GM10847 (cell line): Measurements from ENCODE around the gene MDM1.

Experiments used
- POLR2A ChIP-seq: IDR thresholded peaks from 2 replicates; pipeline ENCODE4 v1.6.1; 2011; ENCODE audit not compliant: insufficient read length; ENCODE audit errors: extremely low read depth

Gene MDM1

DNA sequence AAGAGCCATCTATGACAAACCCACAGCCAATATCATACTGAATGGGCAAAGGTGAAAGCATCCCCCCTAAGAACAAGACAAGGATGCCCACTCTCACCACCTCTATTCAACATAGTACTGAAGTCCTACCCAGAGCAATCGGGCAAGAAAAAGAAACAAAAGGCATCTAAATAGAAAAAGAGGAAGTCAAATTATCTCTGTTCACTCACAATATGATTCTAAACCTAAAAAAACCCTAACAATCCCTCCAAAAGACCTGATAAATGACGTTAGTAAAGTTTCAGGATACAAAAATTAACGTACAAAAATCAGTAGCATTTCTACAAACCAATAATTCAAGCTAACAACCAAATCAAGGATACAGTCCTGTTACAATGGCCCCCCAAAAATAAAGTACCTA is 26.9 kb downstream of the MDM1 start:
- TF ChIP-seq POLR2A = no peak

DNA sequence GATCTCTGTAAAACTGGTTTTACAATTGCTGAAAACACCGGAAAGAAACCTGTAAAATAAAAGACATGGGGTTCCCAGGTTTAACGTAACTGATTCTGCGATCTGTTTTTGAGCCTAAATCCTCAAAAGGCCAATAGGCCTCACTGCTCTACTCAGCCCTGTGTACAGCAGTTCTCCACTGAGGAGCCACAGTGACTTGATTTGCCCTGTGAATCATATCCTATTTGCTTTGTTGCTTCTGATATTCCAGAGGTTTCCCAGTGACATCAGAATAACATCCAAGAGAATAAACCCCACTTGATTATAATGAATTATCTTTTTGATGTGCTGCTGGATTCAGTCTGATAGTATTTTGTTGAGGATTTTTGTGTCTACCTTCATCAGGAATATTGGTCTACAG is 27.5 kb downstream of the MDM1 start:
- no peak for TF ChIP-seq POLR2A

DNA sequence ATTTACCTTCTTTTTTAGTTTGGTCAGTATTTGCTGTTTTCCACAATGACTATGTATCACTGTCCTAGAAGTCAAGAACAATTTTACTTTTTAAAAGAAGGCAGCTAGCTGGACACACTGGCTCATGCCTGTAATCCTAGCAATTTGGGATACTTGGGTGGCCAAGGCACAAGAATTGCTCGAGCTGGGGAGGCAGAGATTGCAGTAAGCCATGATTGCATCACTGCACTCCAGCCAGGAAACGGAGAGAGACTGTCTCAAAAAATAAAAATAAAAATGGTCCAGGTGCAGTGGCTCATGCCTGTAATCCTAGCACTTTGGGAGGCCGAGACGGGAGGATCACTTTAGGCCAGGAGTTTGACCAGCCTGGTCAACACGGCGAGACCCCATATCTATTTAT is 28.3 kb downstream of the MDM1 start:
- TF ChIP-seq POLR2A = no peak

DNA sequence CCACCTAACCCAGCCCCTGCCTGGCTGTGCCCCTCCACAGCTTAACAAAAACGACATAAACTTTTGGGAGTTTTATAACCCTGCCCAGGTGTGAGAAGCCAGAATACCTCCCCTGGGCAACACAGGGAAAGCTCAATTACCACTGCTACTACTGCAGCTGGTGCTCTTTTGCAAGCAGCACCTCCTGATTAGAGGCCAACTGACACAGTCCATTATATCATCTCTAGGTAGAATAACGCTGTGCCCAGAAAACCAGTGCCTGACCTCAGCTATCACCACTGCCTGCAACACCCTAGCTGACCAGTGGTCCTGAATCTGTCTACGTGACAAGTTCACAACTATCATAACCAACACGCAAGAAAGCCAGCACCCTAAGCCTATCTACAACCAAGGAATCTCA is 34.2 kb downstream of the MDM1 start:
- no peak for TF ChIP-seq POLR2A

DNA sequence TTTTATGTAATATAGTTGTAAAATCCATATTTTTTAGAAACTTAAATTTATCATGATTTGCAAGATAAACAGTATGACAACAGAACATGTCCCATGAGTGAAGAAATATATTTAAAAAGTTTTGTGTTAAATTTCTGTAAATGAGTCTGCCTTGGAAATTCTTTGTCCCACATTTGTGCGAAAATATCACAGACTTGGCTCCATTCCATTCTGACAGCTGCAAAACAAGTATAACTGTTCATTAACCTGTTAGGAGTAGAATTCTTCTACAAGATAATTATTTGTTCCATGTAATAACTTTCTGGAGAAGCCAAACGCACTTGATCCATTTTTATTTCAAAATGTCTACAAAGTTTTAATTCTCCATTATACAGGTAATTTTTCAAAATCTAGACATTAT is 37.9 kb downstream of the MDM1 start:
- no peak for TF ChIP-seq POLR2A

DNA sequence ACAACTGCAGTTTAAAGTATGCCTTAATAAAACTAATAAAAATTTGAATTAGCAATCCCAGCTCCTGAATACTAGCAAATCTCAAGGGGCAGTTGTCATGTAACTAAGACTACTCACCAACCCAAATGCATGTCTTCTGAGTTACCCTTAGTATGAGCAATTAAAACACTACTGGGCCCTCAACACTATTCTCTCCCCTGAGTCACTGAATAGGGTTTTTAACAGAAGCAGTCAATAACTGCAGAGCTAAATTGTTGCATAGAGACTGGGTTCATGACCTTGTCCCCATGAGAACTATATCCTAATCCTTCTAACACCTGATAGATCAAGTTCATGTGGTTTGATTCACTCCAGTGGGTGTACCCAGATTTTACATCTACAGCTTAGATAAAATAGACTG is 38.8 kb downstream of the MDM1 start:
- TF ChIP-seq POLR2A = no peak

DNA sequence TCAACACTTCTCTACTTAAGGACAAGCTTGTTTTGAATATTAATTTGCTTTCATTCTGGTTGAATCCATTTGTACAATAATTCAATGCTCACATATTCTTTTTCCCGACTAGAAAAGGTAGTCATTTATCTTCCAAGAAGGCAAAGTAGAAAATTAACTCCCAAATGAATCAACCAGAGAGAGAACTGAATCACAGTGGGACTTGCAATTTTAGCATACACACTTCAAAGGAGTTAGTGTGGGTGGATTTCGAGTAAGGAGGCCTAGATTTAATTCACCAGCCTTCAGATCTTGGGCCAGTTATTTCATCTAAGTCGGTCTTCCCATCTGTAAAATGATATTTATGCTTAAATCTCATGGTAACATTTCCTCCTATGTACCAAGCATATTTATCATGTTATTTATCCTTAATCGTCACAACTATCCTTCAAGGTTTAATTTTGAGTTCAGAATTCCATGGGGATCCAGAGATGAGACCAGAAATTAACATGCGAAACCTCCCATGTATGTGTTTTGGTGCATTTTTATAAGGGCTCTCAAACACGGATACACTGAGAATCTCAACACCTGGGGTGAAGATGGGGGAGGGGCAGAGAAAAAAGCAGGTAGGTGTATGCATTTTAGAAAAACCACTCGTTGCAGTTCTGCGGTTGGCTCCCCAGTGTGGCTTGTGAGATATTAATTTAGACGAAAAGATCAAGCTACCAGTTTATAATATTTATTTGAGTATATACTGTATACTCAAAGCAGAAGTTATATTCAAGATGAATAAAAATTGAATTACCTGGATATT is 39.8 kb downstream of the MDM1 start:
- no peak for TF ChIP-seq POLR2A

DNA sequence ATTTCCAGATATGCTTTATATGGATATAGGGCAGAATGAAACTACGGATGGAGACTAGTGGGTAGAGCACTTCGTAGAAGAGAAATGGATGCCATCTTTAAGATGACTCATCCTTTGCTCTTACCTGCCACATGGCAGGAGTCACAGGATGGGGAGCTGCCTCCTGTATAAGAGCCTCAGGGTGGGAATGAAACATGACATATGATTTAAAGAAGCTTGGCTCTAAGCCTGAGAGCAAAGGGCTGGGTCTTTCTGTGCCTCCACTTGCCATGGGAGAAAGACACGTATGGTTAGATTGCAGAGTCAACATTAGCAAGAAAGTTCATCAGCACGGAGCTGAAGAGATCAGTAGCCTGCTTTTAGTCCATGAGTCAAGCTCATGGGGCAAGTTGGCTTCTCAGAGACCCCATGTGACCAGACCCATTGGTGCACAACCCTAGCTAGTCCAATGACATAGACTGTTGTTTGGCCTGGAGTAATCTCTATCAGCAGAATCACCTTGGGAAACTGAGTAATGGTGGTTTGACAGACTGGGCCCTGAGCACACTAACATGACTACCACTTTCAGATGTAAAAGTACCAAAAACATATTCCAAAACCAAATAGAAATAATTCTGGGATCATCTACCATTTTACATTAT is 40.6 kb downstream of the MDM1 start:
- TF ChIP-seq POLR2A = no peak

DNA sequence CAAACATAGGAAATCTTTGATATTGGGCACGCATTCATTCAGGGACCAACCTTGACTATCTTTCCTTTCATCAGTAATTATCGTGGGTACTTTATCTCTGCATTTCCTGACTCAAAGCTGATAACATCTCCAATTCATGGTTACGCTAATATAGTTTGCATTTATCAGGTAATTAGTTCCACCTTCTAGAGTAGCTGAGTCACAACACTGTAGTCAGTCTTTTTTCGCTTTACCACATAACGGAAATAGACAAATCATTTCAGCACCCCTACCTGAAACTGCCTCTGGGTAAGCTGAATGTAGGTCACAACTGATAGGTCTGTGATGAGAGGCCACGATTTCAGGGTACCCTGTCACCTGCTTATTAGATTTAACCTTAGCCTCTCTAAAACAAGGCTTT is 42.0 kb downstream of the MDM1 start:
- no peak for TF ChIP-seq POLR2A

DNA sequence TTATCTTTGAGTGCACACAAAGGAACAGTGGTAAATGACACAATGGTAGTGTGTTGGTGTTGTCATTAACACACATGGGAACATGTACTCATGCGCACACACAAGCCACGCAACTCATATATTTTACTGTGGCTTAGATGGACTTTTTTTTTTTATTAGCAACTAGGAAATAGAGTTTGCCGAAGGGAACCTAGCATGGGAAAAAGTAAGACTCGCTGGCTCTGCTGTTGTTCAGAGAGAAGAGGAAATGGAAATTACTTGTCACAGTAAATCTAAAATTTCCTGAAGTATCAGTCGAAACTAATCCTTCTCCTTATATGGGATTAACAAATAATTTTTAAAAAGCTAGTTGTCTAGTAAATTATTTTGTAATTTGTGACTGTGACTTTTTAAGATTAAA is 45.1 kb downstream of the MDM1 start:
- no peak for TF ChIP-seq POLR2A

DNA sequence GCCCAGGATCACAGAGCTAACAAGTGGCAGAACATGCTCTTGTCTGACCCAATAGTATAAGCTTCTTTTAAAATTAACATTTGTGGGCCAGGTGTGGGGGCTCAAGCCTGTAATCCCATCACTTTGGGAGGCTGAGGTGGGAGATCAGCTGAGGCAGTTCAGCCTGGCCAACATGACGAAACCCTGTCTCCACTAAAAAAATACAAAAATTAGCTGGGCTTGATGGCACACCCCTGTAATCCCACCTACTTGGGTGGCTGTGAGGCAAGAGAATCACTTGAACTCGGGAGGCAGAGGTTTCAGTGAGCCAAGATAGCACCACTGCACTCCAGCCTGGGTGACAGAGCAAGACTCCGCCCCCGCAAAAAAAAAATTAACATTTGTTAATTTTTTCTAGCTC is 45.8 kb downstream of the MDM1 start:
- no peak for TF ChIP-seq POLR2A

DNA sequence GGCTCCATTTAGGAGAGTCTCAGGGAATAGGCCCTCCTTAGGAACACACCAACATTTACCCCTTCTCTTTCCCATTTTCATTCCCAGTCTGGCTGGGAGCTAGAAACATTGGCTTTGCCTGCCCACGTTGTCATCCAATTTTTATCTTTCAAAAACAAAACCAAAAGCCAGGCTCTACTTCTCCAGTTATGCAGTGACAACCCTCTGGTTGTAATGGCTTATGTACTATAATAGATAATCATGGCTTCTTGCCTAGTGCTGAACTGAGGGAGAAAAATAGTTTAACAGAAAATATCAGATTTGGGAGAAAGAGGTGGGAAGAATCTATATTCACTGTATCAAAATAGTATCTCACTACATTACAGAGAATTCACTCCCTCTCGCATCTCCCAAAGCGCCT is 46.6 kb downstream of the MDM1 start:
- TF ChIP-seq POLR2A = no peak

DNA sequence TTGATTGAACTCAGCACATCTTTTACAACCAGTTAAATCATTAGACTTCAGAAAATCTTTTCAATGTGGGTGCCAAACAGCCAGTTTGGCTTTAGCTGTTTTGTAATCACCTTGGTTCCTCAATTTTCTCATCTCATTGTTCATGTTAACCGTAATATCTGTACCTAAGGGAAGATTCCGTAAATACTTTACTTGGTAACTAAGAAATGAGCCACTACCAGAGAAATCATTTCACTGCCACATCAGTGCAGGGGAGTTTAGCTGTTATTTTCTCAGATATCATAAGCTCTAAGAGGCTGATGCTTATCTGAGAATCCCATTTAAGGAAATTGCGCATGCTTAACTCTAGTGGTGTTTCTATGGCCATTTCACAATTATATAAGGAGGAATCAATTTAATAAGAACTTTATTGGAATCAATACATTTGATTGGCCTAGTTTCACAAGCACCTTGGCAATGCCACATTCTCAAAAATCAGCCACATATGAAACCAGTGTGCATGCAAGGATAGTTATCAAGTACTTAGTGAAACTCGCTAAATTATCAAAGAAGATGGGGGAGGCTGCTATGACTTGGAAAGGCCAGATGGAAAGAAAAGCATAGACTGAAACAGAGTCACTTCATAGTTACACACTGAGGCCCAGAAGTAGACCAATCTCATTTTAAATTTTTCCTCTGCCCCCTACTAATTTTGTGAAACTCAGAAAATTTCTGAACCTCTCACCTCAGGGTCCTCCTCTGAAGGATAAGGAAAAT is 50.7 kb downstream of the MDM1 start:
- TF ChIP-seq POLR2A = no peak

DNA sequence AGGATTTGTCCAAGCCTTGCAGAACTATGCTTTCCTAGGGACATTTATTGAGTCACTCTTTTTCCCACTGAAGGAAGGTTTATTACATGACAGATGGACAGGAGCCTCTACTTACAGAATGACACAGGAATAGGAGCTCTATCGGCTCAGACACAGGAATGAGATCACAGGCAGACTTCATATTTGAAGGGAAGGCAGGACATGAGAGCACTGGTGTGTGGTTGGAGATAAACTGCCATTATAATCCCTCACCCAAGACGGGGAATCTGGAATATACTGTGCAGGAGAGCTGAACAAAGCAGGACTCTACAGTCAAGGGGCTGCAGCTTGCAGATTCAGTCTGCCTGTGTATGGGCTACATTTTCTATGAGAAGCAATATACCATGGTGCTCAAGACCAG is 51.9 kb downstream of the MDM1 start:
- TF ChIP-seq POLR2A = no peak

DNA sequence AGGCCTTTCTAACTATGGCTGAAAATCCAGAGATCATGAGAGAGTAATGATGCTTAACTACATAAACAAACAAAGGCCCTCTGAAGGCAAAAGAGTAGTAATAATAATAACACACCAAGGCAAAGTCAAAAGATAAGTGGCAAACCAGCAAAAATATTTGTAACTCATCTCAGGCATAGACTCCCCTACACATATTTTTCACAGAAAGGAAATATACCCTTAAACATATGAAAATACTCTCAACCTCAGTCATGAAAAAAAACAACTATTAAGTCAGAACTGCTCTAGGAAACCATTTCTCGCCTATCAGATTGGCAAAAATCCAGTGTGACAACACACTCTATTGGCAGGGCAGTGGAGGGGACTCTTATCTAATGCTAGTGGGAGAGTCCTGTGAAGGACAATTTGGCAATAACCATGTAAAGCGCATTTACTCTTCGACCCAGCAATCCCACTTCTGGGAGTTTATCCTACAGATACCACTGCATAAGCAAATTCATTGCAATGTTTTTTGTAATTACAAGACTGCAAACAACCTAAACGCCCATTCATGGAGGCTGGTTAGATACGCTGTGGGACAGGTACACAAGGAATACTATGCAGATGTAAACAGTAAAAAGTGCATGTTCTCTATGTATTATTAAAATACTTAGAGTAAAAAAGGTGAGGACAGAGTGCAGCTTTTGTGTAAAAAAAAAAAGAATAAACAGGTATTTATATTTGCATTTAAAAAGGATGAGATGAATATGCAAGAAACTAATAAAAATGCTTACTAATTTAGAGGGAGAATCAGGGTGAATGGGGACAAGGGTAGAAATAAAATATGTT is 52.7 kb downstream of the MDM1 start:
- TF ChIP-seq POLR2A = no peak
